Caco-2 (cell line): Measurements from ENCODE around the gene PRDM13. TPM values are rescaled to one million over a fixed set of nuclear protein-coding genes. Genes with fewer than 3 reads are reported as not detected.

ENCODE experiments used
- BruUV-seq: library from RNA; stranded (reverse); fragments of 400-500 nt; replicated peaks from 2 replicates; lab custom pipeline; 2021; lab: Mats Ljungman, UMichigan
- CTCF ChIA-PET: fragments of 300-600 bp; sonication (Branson Sonifier 250); formaldehyde crosslinking; loops from one replicate; lab custom pipeline; 2022; ENCODE audit warnings: antibody characterized with exemption; lab: Charles Lee
- POLR2A ChIA-PET: fragments of 300-600 bp; sonication (Branson Sonifier 250); formaldehyde crosslinking; loops from one replicate; lab custom pipeline; 2022; ENCODE audit warnings: antibody characterized with exemption; lab: Charles Lee
- DNase-seq, 2 experiments: peaks; one replicate each; pipeline versions ENCODE4 v3.0.0 to v3.0.0-alpha.2; 2020 to 2022
- H3K27me3 ChIP-seq: replicated peaks from 2 replicates; pipeline ENCODE4 v1.6.0; 2011; ENCODE audit warnings: low read length; ENCODE audit not compliant: control insufficient read depth, insufficient read depth
- H3K36me3 ChIP-seq: 2 replicates; pipeline ENCODE4 v1.5.1; 2011; ENCODE audit warnings: low read length; ENCODE audit not compliant: control insufficient read depth, insufficient read depth
- H3K4me1 ChIP-seq: fragments of 250-450 bp; sonication (Bioruptor Pico); 2 replicates; pipeline ENCODE4 v1.5.1; 2020; ENCODE audit warnings: mild to moderate bottlenecking
- H3K4me3 ChIP-seq: 2 replicates; pipeline ENCODE4 v1.5.1; 2011; ENCODE audit warnings: low read depth, mild to moderate bottlenecking, control low read depth, low read length
- H3K9me3 ChIP-seq: fragments of 250-450 bp; sonication (Bioruptor Pico); 2 replicates; pipeline ENCODE4 v1.5.1; 2020; ENCODE audit warnings: mild to moderate bottlenecking, moderate library complexity
- H3K27ac Mint-ChIP-seq: one replicate; pipeline ENCODE4 v1.8.0; 2022; ENCODE audit warnings: mixed read lengths; ENCODE audit not compliant: unreplicated experiment
- H3K27me3 Mint-ChIP-seq: one replicate; pipeline ENCODE4 v1.8.0; 2022; ENCODE audit warnings: mixed read lengths; ENCODE audit not compliant: insufficient read depth, unreplicated experiment
- H3K36me3 Mint-ChIP-seq: one replicate; pipeline ENCODE4 v1.8.0; 2022; ENCODE audit warnings: mild to moderate bottlenecking, mixed read lengths; ENCODE audit not compliant: insufficient read depth, unreplicated experiment
- H3K4me1 Mint-ChIP-seq: one replicate; pipeline ENCODE4 v1.8.0; 2022; ENCODE audit warnings: low read depth, mixed read lengths; ENCODE audit not compliant: unreplicated experiment
- H3K4me3 Mint-ChIP-seq: one replicate; pipeline ENCODE4 v1.8.0; 2022; ENCODE audit warnings: mild to moderate bottlenecking, moderate library complexity, mixed read lengths; ENCODE audit not compliant: unreplicated experiment
- H3K9me3 Mint-ChIP-seq: one replicate; pipeline ENCODE4 v1.8.0; 2022; ENCODE audit warnings: mixed read lengths; ENCODE audit not compliant: unreplicated experiment
- CTCF ChIP-seq, 2 experiments: fragments of 200-600 bp in 1 of 2; IDR thresholded peaks; 1 replicate in 1 of 2; 2 replicates in 1 of 2; pipeline versions ENCODE4 v1.5.1 to v1.8.0; 2011 to 2022; ENCODE audit warnings: antibody characterized with exemption in 1 of 2, control low read depth in 1 of 2, inconsistent platforms in 1 of 2, low read depth in 1 of 2, low read length in 1 of 2, mild to moderate bottlenecking in 1 of 2, moderate library complexity in 1 of 2; ENCODE audit not compliant: insufficient read depth in 1 of 2, severe bottlenecking in 1 of 2, unreplicated experiment in 1 of 2
- intact Hi-C: fragments of 100-400 bp; cut with micrococcal nuclease; formaldehyde crosslinking; loops from one replicate; pipeline ENCODE4 v1.10.0; 2022; ENCODE audit not compliant: unreplicated experiment
- total RNA-seq: library from RNA; stranded (reverse); gene quantifications from 2 replicates; pipeline ENCODE4 v1.2.3, GENCODE V29; 2022

Gene PRDM13
- total RNA-seq, 1 experiment from 2014 or later = 0.41 TPM

- no peaks in the 10 kb centered on the region for H3K4me1 Mint-ChIP-seq
- H3K4me1 ChIP-seq = no peaks in the 10 kb centered on the region
- intact Hi-C loops = loop anchor here (5.0 kb wide), 1 partner anchor 143 kb away; no protein-coding TSS in a partner anchor
- peaks cover 2% of the 10 kb centered on the region; the same call in 1 of the 2 replicates for H3K27me3 ChIP-seq
- H3K36me3 ChIP-seq = no peaks in the 10 kb centered on the region
- H3K36me3 Mint-ChIP-seq = no peaks in the 10 kb centered on the region
- H3K9me3 ChIP-seq = no peaks in the 10 kb centered on the region
- no peak for TF ChIP-seq CTCF (IDR thresholded peaks at IDR 0.05; ENCODE audit: insufficient read depth in 1 of 2, low read depth in 1 of 2, low read length in 1 of 2, severe bottlenecking in 1 of 2, unreplicated experiment in 1 of 2)
- no peaks in the 10 kb centered on the region for H3K9me3 Mint-ChIP-seq
- peaks cover 33% of the 10 kb centered on the region for H3K27me3 Mint-ChIP-seq
- BruUV-seq = no TSS peak
- ChIA-PET CTCF (no interaction called here), POLR2A (no interaction called here)
- no peak overlapping the region for H3K4me3 ChIP-seq
- no peak overlapping the region for H3K4me3 Mint-ChIP-seq
- H3K27ac Mint-ChIP-seq = no peak overlapping the region
- no peak for DNase-seq
These were observed 3.4 kb downstream of the PRDM13 start for GRCh38 chr6:99609905-99610489.

GRCh38 chr6:99611148-99611547, 4.5 kb downstream of the PRDM13 start:
- BruUV-seq = no TSS peak
- TF ChIP-seq CTCF (IDR thresholded peaks at IDR 0.05; ENCODE audit: insufficient read depth in 1 of 2, low read depth in 1 of 2, low read length in 1 of 2, severe bottlenecking in 1 of 2, unreplicated experiment in 1 of 2) = no peak
- Mint-ChIP-seq H3K27me3 (peaks cover 26% of the 10 kb centered on the region), H3K36me3 (no peaks in the 10 kb centered on the region), H3K27ac (no peak overlapping the region), H3K4me3 (no peak overlapping the region), H3K9me3 (no peaks in the 10 kb centered on the region), H3K4me1 (no peaks in the 10 kb centered on the region)
- CTCF ChIA-PET = no interaction called here
- H3K9me3 ChIP-seq = no peaks in the 10 kb centered on the region
- H3K4me3 ChIP-seq = no peak overlapping the region
- peaks cover 2% of the 10 kb centered on the region; the same call in 1 of the 2 replicates for H3K27me3 ChIP-seq
- H3K36me3 ChIP-seq = no peaks in the 10 kb centered on the region
- H3K4me1 ChIP-seq = no peaks in the 10 kb centered on the region
- POLR2A ChIA-PET = no interaction called here
- intact Hi-C loops = loop anchor here (5.0 kb wide), 1 partner anchor 144 kb away; no protein-coding TSS in a partner anchor
- no peak for DNase-seq

DNA sequence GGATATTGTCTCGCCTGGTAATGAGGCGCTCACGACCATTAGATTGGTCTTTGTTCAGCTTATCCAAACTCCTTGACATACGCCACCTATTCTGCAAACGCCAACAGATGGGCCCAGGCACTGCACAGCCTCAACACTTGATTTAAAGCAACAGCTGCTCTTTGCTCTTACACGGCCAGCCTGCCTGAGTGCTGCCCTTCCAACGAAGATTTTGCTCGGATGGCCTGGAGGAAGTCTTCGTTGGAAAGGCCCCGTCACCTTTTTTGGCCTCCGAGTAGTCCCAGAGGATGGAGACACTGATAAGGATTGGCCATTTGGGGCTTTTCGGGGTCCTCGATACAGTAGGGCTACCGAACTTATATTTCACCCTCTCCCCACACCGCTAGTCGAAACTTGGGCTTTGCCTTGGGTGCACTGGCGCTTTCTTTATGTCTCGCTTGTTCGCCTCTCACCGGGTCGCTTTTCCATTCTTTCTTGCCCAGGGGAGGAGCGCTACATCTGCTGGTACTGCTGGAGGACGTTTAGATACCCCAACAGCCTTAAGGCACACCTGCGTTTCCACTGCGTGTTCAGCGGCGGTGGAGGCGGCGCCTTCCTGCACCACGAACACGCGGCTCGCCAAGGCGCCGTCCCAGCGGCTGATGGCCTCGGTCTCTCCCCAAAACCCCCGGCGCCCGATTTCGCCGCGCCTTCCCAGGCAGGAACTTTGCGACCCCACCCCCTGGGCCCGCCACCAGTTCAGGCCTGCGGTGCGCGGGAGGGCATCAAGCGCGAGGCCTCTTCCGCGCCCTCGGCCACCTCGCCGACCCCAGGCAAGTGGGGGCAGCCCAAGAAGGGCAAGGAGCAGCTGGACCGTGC, 6.1 kb downstream of the PRDM13 start:
- Histone ChIP-seq H3K4me1 (no peaks in the 10 kb centered on the region), H3K9me3 (no peaks in the 10 kb centered on the region), H3K36me3 (no peaks in the 10 kb centered on the region), H3K4me3 (no peak overlapping the region; the same call in 1 of the 2 replicates), H3K27me3 (peaks cover 2% of the 10 kb centered on the region; the same call in 1 of the 2 replicates)
- no peak overlapping the region for H3K27ac Mint-ChIP-seq
- H3K4me1 Mint-ChIP-seq = no peaks in the 10 kb centered on the region
- intact Hi-C loops = loop anchor here (5.0 kb wide), 1 partner anchor 145 kb away; no protein-coding TSS in a partner anchor
- H3K4me3 Mint-ChIP-seq = no peak overlapping the region
- no peaks in the 10 kb centered on the region for H3K36me3 Mint-ChIP-seq
- no TSS peak for BruUV-seq
- DNase-seq = no peak
- peaks cover 20% of the 10 kb centered on the region for H3K27me3 Mint-ChIP-seq
- ChIA-PET CTCF (interaction anchor here (0.6 to 0.8 kb wide), 2 partner anchors 9 to 75 kb away, joined by 3 to 4 read pairs; no protein-coding TSS in a partner anchor), POLR2A (no interaction called here)
- no peak for TF ChIP-seq CTCF (IDR thresholded peaks at IDR 0.05; ENCODE audit: insufficient read depth in 1 of 2, low read depth in 1 of 2, low read length in 1 of 2, severe bottlenecking in 1 of 2, unreplicated experiment in 1 of 2)
- H3K9me3 Mint-ChIP-seq = no peaks in the 10 kb centered on the region
